NCI-H510A (cell line): ENCODE results near the gene LRRC73.
"Not testable (repeated sequence)": the region's sequence is repeated elsewhere in the genome, so short reads cannot be mapped to it uniquely, and the experiment has no call there.

Source experiments
- DNase-seq: peaks from one replicate; lab custom pipeline; 2025; lab: John Stamatoyannopoulos, UW

Gene LRRC73

GRCh38 chr6:43492673-43493072 is 17.5 kb downstream of the LRRC73 start:
- no peak for DNase-seq

DNA sequence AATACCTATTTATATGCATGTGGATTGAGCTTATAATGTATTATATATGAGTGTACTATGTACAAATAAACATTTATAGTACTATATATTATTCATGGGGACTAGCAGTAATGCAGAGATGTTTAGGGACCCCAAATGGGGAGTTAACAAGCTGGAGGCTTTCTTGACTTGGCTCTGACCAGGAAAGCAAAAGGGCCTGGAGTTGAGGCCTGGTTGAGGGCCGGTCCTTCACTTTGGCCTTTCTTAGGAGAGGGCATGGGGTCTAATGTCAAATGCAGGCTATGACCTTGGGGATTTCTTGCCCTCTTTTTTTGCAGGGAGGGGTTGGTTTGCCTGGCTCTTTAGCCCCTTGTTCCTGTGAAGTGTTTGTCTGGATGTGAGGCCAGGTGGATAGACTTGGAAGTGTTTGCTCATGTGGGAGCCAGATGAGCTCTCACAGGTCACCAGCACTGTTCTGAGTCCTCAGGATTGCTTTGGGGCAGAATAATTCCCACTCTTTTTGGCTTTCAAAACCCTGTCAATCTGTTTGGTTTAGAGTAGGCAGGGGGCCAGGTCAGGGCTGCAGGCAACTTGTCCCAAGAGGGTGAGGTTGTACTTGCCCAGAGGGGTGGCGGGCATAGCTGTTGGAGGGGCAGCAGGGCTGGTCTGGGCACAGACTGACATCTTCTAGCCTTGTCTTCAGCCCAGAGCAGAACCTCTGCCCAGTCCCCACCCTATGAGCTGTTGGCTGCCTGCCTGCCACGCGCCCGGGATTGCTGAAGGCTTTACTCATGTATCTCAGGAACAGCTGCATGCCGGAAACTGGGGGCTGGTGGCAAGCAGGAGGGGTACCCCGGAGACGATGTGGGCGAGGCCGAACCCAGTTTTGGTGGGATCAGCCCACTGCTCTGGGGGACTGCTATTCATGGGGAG is 18.1 kb downstream of the LRRC73 start:
- no peak for DNase-seq

- no peak for DNase-seq
Observed at GRCh38 chr6:43490523-43490939, 19.6 kb downstream of the LRRC73 start.

DNA sequence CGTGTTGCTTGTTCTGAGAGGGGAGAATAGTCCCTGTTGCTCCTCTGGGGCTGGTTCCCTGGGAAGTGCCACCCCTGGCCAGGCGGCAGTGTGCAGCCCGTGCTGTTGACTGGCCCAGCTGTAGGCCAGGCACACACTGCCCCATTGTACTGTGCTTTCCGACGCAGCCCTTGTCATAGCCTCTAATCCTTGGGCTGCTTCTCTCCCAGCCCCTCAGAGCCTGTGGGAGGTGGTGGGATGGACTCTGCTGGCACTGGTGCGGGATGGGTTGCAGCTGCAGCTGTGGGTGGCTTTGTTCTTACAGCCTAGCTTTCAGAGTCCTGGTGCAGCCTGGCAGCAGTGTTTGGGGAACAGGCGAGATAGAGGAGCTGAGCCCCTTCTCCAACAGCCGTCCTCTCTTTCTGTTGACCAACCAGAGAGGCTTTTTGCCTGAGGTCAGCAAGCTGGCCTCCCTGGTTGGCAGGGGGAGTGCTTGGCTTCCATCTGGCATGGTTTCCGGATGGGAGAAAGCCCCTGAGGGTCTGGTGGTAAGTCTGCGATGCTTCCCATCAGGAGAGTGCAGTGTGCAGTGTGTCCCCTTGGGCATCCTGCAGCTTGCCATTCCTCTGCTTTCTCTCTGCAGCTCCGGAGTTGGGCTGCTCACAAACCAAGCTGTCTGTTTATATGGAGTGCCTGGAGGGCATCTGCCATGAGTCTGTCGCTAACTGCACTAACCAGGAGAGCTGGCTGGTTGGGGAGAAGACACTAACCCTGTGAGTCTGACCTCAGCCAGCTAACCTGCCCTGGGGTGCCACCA is 20.7 kb downstream of the LRRC73 start:
- DNase-seq: no peak

DNA sequence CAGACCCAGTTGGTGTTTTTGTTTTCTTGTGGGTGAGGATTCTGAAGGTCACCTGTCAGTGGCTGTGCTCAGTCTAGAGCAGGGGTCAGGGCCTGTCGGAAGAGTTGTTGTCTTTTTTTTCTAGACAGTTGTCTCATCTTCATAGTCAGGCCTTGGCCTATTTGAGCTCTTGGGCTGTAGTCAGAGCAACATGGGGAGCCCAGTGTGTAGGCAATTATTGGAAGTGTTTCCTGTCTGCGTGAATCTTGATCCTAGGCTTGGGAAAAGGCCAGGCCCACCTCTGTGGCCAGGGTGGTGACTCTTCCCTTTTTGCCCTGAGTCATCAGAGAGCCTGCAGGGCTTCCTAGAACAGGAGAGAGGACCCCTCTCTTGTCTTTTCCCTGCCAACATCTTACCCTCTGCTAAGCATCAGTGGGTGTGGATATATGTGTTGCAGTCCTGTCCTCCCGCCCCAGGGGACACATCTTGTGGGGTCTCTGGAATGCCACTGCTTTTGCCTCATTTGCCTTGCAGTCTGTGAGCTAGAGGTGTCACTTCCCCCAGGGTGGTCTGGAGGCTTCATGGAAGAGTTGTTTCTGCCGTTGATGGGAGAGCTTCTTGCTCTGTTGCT is 21.4 kb downstream of the LRRC73 start:
- DNase-seq: no peak

DNA sequence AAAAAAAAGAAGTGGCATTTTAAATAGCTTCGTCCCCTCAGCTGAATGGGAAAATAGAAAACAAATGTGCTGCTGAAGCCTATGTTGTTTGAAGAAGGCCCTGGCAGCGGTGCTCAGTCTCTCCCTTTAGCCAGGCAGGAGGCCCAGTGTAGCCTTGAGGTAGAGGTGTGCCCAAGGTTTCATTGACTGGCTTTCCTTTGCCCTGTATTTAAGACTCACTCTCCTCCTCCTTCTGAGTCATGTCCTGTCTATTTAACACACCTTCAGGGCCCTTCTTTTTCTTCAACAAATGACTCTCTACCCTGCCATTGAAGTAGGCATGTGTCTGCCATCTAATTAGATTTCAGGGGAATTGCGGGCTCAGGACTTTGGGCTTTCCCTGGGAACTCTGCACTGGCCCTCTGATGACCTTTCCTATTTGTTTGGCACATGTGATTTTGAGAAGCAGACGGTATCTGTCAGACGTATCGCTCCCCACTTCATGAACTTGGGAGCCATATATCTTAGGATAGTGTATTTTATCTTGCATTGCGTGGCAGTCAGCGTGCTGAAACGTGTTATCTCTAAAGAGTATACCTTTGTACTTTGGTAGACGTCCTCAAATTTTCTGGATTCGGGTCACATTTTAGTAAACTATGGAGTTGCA is 28.4 kb downstream of the LRRC73 start:
- no peak for DNase-seq

DNA sequence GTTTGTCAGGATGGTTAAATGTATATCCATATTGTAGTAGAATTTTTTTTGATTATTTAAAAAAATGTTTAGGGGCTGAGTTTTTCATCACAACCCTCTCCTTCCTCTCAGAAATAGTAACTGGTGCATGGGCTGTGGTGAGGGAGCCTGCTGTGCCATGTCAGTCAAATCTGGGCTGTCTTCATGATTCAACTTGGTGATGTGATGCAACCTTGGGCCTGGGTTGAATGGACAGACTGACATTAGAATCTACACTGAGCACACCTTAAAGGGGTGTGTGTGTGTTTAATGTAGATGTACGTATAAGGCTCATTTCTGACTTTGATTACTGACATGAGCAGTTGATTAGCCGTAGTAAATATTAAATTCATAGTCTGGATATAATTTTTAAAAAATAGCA is 29.1 kb downstream of the LRRC73 start:
- DNase-seq: no peak

DNA sequence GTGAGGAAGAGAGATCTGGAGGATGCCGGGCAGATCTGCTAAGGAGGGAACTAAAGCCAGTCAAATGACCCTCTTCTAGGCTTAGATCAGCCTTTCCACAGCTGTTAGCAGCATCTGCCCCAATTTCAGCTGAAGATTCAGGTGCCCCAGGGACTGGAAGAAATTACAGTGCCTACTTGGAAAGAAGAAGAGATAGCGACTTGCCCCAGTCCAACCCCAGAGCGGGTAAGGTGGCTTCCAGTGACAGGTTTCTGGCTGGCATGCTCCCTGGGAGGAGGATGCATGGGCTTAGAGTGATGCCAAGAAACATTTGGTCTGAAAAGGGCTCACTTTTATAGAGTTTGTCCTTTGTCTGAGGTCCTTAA is 32.2 kb downstream of the LRRC73 start:
- no peak for DNase-seq

- DNase-seq: peak; percentile 90
Observed at GRCh38 chr6:43477235-43478007, 32.7 kb downstream of the LRRC73 start, which contains the start of gene TJAP1. Gene TJAP1, plus strand, starts transcription at chr6:43477570. Its CDS starts 21,432 bp downstream, at chr6:43499002.

DNA sequence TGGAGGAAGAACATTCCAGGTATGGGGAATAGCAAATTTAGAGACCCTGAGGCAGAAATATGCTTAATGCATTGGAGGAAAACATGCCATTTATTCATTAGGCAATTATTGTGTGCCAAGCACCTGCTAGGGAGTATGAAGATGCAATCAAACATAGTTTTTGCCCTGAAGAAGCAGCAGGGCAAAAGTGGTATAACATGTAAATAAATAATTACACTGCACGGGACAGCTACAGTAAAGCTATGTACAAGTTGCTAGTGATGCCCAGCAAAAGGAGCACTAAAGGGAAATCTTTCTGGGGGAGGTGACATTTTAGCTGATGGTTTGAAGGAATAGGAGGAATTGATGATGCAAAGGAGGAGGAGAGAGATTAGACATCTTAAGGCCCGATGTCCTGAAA is 33.4 kb downstream of the LRRC73 start:
- DNase-seq: no peak

DNA sequence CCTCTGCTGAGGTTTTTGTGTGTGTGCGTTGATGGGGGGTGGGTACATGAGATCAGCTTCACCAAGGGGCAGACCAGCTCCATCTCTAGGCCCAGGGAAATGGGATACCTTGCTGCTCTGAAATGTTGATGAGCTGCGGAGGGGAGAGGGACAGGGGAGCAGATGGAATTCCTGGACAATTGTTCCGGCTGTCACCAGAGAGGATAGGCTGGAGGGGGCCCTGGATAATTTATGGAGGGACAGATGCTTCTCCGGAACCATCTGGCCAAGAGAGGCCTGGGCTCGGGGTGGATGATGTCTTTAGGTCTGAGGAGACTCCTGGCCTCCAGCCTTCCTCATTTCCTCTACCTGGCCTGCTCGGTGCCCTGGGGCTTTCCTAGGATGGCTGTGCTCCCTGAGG is 34.6 kb downstream of the LRRC73 start:
- DNase-seq: no peak

DNA sequence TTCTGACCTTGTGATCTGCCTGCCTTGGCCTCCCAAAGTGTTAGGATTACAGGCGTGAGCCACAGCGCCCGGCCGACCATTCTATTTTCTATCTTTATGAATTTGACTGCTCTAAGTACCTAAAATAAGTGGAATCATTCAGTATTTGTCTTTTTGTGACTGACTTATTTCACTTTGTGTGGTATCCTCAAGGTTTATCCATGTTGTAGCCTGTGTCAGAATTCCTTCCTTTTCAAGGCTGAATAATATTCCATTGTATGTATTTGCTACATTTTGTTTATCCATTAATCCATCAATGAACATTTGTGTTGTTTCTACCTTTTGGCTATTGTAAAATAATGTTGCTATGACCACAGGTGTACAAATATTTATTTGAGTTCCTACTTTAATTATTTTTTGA is 37.6 kb downstream of the LRRC73 start:
- no peak for DNase-seq

- DNase-seq: no peak
Observed at GRCh38 chr6:43471399-43471798, 38.7 kb downstream of the LRRC73 start.

- no peak for DNase-seq
Observed at GRCh38 chr6:43469947-43470346, 40.2 kb downstream of the LRRC73 start.

DNA sequence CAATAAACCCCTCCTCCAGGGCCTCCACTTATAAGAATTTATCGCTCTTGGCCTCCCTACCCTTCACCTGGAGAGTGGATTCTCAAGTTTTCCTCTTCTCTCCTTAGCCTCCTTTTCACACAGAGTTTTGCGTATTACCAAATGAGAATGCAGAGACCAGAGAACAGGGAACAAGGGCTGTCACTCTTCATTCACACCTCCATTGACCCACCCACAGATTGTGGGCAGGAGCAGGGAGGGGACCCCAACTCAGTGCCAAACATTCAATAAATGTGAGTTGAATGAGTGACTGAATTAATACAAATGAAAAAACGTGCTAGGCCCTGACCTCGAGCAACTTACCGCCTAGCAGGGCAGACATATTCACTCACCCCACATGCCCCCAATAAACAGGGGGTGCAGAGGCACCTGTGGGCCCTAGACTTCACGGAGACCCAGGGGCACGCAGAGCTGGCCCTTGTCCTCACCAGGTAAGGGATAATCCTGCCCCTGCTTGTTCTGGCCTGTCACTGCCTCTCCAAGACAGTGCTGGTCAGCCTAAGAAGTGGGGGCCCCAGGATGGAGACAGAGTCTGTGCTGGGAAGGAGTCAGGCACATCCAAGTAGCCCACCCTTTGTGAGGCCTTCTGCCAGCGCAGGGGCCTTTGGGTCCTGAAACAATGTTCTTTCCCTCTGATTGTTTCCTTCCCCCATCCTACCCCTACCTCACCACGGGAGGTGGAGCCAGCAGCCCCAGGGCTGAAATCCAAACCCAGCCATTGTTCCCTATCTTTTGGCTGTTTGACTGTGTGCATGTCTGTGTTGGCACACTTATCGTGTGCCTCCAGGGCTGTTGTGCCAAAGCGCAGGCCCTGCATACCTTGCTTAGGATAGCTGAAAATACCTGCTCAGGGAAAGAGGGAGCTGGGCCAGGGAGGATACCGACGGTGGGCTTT is 41.1 kb downstream of the LRRC73 start:
- DNase-seq: no peak

GRCh38 chr6:43468240-43468639 is 41.9 kb downstream of the LRRC73 start:
- no peak for DNase-seq

GRCh38 chr6:43467752-43468151 is 42.4 kb downstream of the LRRC73 start:
- DNase-seq: no peak

DNA sequence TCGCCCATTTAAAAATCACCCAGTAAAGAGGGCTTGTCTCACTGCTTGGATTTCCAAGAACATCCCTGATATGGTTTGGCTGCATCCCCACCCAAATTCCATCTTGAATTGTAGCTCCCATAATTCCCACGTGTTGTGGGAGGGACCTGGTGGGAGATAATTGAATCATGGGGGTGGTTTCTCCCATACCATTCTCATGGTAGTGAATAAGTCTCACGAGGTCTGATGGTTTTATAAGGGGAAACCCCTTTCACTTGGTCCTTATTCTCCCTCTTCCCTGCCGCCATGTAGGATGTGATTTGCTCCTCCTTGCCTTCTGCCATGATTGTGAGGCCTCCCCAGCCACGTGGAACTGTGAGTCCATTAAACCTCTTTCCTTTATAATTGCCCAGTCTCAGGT is 42.9 kb downstream of the LRRC73 start:
- DNase-seq: not testable (repeated sequence)

GRCh38 chr6:43465948-43466347 is 44.2 kb downstream of the LRRC73 start:
- no peak for DNase-seq

DNA sequence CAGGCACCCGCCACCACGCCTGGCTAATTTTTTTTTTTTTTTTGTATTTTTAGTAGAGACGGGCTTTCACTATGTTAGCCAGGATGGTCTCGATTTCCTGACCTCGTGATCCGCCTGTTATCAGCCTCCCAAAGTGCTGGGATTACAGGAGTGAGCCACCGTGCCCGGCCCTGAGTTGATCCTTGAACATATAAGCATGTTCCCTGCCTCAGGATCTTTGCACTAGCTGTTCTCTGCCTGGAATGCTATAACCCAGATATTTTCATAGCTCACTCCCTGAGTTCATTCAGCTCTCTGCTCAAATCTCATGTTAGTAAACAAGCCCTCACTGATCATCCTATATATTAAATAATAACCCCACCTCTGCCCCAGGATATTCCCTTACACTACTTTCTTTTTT is 45.8 kb downstream of the LRRC73 start:
- no peak for DNase-seq
